ENCODE data around the gene ADPRS.

GRCh38 chr1:36132029-36132428 is 43.3 kb downstream of the ADPRS start:
- TF ChIP-seq CTCF (IDR thresholded peaks at IDR 0.05) = no peak
- no peak for TF ChIP-seq EP300 (IDR thresholded peaks at IDR 0.05)
- no peak for TF ChIP-seq POLR2A (IDR thresholded peaks at IDR 0.05)
- no peak for TF ChIP-seq POLR2AphosphoS5 (IDR thresholded peaks at IDR 0.05)
